ENCODE measurements around the gene EXOC3L4. TPM values are rescaled to one million over a fixed set of nuclear protein-coding genes. Genes with fewer than 3 reads are reported as not detected.
A peak's percentile ranks its signal among the peaks of the same experiment; 100 is the strongest.

Gene EXOC3L4
- total RNA-seq, 1 experiment from 2014 or later: not detected

DNA sequence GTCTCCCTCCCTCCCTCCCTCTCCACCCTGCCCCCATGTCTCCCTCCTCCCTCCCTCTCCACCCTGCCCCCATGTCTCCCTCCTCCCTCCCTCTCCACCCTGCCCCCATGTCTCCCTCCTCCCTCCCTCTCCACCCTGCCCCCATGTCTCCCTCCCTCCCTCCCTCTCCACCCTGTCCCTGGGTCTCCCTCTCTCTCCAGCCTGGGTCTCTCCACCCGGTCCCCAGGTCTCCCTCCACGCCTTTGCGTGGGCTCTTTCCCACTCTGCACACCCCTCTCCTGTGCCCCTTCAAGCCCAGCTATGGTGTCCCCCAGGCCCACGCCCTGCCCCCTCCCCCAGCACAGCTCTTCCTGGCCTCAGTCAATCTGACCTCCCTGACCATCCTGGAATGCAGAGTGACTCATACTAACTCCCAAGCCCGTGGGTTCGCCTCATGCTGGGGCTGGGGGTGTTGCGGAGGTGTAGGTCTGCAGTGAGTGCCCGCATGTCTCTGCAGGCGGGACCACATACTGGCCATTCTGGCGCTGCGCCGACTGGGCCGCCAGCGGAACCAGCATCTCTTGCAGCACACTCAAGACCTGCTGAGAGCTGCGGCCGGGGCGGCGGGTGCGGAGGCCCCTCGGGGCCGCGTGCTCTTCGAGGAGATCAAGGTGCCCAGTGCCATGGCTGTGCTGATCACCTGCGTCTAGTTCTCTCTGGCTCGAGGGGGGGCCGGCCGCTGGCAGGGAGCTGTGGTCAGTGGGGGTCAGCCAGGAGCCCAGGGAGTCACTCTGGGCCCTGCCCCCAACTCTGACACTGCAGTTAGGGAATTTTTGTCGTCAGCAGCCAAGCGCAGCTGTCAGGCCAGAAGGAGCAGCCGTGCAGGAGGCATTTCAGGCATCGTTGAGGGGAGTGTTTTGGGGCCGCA, 15.3 kb downstream of the EXOC3L4 start:
- peaks cover 51 to 63% of the 10 kb centered on the region in 2 experiments for H3K4me1 ChIP-seq (ENCODE audit: control insufficient read depth in 1 of 2, insufficient read depth in 2 of 2, low read length in 2 of 2)
- H3K9me2 ChIP-seq (ENCODE audit: insufficient read depth): no peaks in the 10 kb centered on the region
- peak overlapping the region; percentile 24 to 52 for H3K4me3 ChIP-seq (replicated peaks in 1 of 2; ENCODE audit: low read depth in 1 of 2, low read length in 2 of 2)
- peak overlapping the region; percentile 80 for H3K4me2 ChIP-seq (ENCODE audit: low read length)
- CTCF ChIA-PET: no interaction called here
- TF ChIP-seq TCF7L2 (IDR thresholded peaks at IDR 0.05; ENCODE audit: borderline replicate concordance, extremely low read depth, insufficient read depth, insufficient read length): peak; percentile 12
- TF ChIP-seq ZFX (IDR thresholded peaks at IDR 0.05): peak; percentile 37; the same call in 1 of the 2 replicates
- no peak for TF ChIP-seq RAD21 (IDR thresholded peaks at IDR 0.05; ENCODE audit: low read depth)
- no TSS peak for BruUV-seq (replicated peaks)
- ATAC-seq (peak; percentile 68), DNase-seq (ENCODE audit: low read depth, low spot score) (peak; percentile 50)
- H2AFZ ChIP-seq (ENCODE audit: low read depth, low read length, poor library complexity, severe bottlenecking): no peak overlapping the region
- POLR2A ChIA-PET: interaction anchor here (0.6 kb wide), 1 partner anchor 10 kb away, joined by 3 read pairs; no protein-coding TSS in a partner anchor
- H4K20me1 ChIP-seq (ENCODE audit: insufficient read depth): no peaks in the 10 kb centered on the region
- H3K9ac ChIP-seq (ENCODE audit: low read length): peak overlapping the region; percentile 63
- RAD21 ChIA-PET (ENCODE audit: low non-redundant PET in 1 of 2, low total read pairs in 2 of 2, uncharacterized antibody in 2 of 2, unreplicated experiment in 2 of 2): no interaction called here
- intact Hi-C loops (cut with micrococcal nuclease): loop anchor here (1.0 kb wide), 1 partner anchor 32 kb away; no protein-coding TSS in a partner anchor
- H3K79me2 ChIP-seq (ENCODE audit: insufficient read depth, low read length): no peaks in the 10 kb centered on the region
- peak overlapping the region; percentile 88 for H3K27ac ChIP-seq (ENCODE audit: low read depth, low read length)
- H3K27me3 ChIP-seq (ENCODE audit: insufficient read depth, low read length): no peaks in the 10 kb centered on the region
- no peaks in the 10 kb centered on the region for H3K36me3 ChIP-seq (ENCODE audit: control insufficient read depth in 1 of 2, insufficient read depth in 2 of 2, low read length in 2 of 2)
- H3K9me3 ChIP-seq (ENCODE audit: control insufficient read depth in 1 of 2, insufficient read depth in 1 of 2, low read depth in 1 of 2, low read length in 2 of 2): no peaks in the 10 kb centered on the region

GRCh38 chr14:103110681-103111231, 16.2 kb downstream of the EXOC3L4 start:
- CTCF ChIA-PET: no interaction called here
- DNase-seq (ENCODE audit: low read depth, low spot score): no peak
- peak overlapping the region; percentile 80 for H3K4me2 ChIP-seq (ENCODE audit: low read length)
- RAD21 ChIA-PET (ENCODE audit: low non-redundant PET in 1 of 2, low total read pairs in 2 of 2, uncharacterized antibody in 2 of 2, unreplicated experiment in 2 of 2): no interaction called here
- intact Hi-C loops (cut with micrococcal nuclease): no loop called here
- H3K27ac ChIP-seq (ENCODE audit: low read depth, low read length): peak overlapping the region; percentile 88
- BruUV-seq (replicated peaks): no TSS peak
- no peaks in the 10 kb centered on the region for H3K9me2 ChIP-seq (ENCODE audit: insufficient read depth)
- no peak for ATAC-seq
- H2AFZ ChIP-seq (ENCODE audit: low read depth, low read length, poor library complexity, severe bottlenecking): no peak overlapping the region
- H3K27me3 ChIP-seq (ENCODE audit: insufficient read depth, low read length): no peaks in the 10 kb centered on the region
- peak overlapping the region; percentile 63 for H3K9ac ChIP-seq (ENCODE audit: low read length)
- no peaks in the 10 kb centered on the region for H4K20me1 ChIP-seq (ENCODE audit: insufficient read depth)
- H3K36me3 ChIP-seq (ENCODE audit: control insufficient read depth in 1 of 2, insufficient read depth in 2 of 2, low read length in 2 of 2): no peaks in the 10 kb centered on the region
- H3K9me3 ChIP-seq (ENCODE audit: control insufficient read depth in 1 of 2, insufficient read depth in 1 of 2, low read depth in 1 of 2, low read length in 2 of 2): no peaks in the 10 kb centered on the region
- peaks cover 47 to 62% of the 10 kb centered on the region in 2 experiments for H3K4me1 ChIP-seq (ENCODE audit: control insufficient read depth in 1 of 2, insufficient read depth in 2 of 2, low read length in 2 of 2)
- no peaks in the 10 kb centered on the region for H3K79me2 ChIP-seq (ENCODE audit: insufficient read depth, low read length)
- peak overlapping the region in 1 of 2 experiments; percentile 52; a peak in 2 of 4 replicates for H3K4me3 ChIP-seq (replicated peaks in 1 of 2; ENCODE audit: low read depth in 1 of 2, low read length in 2 of 2)
- POLR2A ChIA-PET: no interaction called here
- TF ChIP-seq, protein P1, sequence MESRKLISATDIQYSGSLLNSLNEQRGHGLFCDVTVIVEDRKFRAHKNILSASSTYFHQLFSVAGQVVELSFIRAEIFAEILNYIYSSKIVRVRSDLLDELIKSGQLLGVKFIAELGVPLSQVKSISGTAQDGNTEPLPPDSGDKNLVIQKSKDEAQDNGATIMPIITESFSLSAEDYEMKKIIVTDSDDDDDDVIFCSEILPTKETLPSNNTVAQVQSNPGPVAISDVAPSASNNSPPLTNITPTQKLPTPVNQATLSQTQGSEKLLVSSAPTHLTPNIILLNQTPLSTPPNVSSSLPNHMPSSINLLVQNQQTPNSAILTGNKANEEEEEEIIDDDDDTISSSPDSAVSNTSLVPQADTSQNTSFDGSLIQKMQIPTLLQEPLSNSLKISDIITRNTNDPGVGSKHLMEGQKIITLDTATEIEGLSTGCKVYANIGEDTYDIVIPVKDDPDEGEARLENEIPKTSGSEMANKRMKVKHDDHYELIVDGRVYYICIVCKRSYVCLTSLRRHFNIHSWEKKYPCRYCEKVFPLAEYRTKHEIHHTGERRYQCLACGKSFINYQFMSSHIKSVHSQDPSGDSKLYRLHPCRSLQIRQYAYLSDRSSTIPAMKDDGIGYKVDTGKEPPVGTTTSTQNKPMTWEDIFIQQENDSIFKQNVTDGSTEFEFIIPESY (IDR thresholded peaks at IDR 0.05; ENCODE audit: extremely low read depth, insufficient replicate concordance, low read length): no peak
- TF ChIP-seq POLR2A (IDR thresholded peaks at IDR 0.05; ENCODE audit: borderline replicate concordance, extremely low read depth, insufficient read depth, insufficient read length): no peak
- TF ChIP-seq YY1 (IDR thresholded peaks at IDR 0.05; ENCODE audit: extremely low read depth, insufficient replicate concordance, low read depth, low read length): no peak
- no peak for TF ChIP-seq SIN3A (IDR thresholded peaks at IDR 0.05; ENCODE audit: low read depth)
- TF ChIP-seq CEBPB (IDR thresholded peaks at IDR 0.05; ENCODE audit: low read depth): no peak
- TF ChIP-seq, protein P2, sequence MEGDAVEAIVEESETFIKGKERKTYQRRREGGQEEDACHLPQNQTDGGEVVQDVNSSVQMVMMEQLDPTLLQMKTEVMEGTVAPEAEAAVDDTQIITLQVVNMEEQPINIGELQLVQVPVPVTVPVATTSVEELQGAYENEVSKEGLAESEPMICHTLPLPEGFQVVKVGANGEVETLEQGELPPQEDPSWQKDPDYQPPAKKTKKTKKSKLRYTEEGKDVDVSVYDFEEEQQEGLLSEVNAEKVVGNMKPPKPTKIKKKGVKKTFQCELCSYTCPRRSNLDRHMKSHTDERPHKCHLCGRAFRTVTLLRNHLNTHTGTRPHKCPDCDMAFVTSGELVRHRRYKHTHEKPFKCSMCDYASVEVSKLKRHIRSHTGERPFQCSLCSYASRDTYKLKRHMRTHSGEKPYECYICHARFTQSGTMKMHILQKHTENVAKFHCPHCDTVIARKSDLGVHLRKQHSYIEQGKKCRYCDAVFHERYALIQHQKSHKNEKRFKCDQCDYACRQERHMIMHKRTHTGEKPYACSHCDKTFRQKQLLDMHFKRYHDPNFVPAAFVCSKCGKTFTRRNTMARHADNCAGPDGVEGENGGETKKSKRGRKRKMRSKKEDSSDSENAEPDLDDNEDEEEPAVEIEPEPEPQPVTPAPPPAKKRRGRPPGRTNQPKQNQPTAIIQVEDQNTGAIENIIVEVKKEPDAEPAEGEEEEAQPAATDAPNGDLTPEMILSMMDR (IDR thresholded peaks at IDR 0.05 in 2 of 3, conservative IDR thresholded peaks at IDR 0.05 in 1 of 3; ENCODE audit: borderline replicate concordance in 1 of 3, insufficient read depth in 1 of 3, low read depth in 2 of 3, low read length in 2 of 3): no peak
- no peak for TF ChIP-seq ATF3 (IDR thresholded peaks at IDR 0.05)
- TF ChIP-seq, protein P3, sequence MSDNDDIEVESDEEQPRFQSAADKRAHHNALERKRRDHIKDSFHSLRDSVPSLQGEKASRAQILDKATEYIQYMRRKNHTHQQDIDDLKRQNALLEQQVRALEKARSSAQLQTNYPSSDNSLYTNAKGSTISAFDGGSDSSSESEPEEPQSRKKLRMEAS (IDR thresholded peaks at IDR 0.05): no peak
- TF ChIP-seq FOSL1 (IDR thresholded peaks at IDR 0.05; ENCODE audit: low read depth): no peak
- TF ChIP-seq EZH2phosphoT487 (IDR thresholded peaks at IDR 0.05; ENCODE audit: borderline replicate concordance): no peak
- TF ChIP-seq SP1 (IDR thresholded peaks at IDR 0.05; ENCODE audit: low read depth): no peak

Data from HCT116 (cell line).